Keratinocyte (primary cell): Measurements from ENCODE around the gene ZFP2. TPM values are rescaled to one million over a fixed set of nuclear protein-coding genes. Genes with fewer than 3 reads are reported as not detected.

Experiments used
- DNase-seq: peaks from one replicate; pipeline ENCODE4 v3.0.0-alpha.2; 2011; ENCODE audit warnings: low read depth, missing footprints, low spot score
- FAIRE-seq: peaks from 2 replicates; lab custom pipeline; 2011; peaks lifted over from hg19 to GRCh38; lab: Jason Lieb, UNC
- H2AFZ ChIP-seq: 2 replicates; pipeline ENCODE4 v1.6.0; 2012; ENCODE audit warnings: low read length, control low read depth, inconsistent platforms; ENCODE audit not compliant: control insufficient read depth
- H3K27ac ChIP-seq: 2 replicates; pipeline ENCODE4 v1.5.1; 2011; ENCODE audit warnings: low read length; ENCODE audit not compliant: control insufficient read depth, insufficient read depth
- H3K27me3 ChIP-seq: 3 replicates; pipeline ENCODE4 v1.6.0; 2011; ENCODE audit warnings: low read length; ENCODE audit not compliant: control insufficient read depth, insufficient read depth; ENCODE audit errors: extremely low read depth
- H3K36me3 ChIP-seq, 2 experiments: 2 replicates in 1 of 2; 3 replicates in 1 of 2; pipeline ENCODE4 v1.5.1; 2011; ENCODE audit warnings: low read length in 2 of 2, mild to moderate bottlenecking in 1 of 2; ENCODE audit not compliant: control insufficient read depth in 2 of 2, insufficient read depth in 2 of 2; ENCODE audit errors: extremely low read depth in 1 of 2
- H3K4me1 ChIP-seq: 3 replicates; pipeline ENCODE4 v1.5.1; 2011; ENCODE audit warnings: low read length; ENCODE audit not compliant: control insufficient read depth, insufficient read depth; ENCODE audit errors: extremely low read depth
- H3K4me2 ChIP-seq: 3 replicates; pipeline ENCODE4 v1.6.0; 2011; ENCODE audit warnings: low read depth, low read length; ENCODE audit not compliant: control insufficient read depth, insufficient read depth; ENCODE audit errors: extremely low read depth
- H3K4me3 ChIP-seq, 3 experiments: fragments of 200-600 bp in 1 of 3; sonication (generic) in 1 of 3; 2 replicates in 2 of 3; 3 replicates in 1 of 3; pipeline ENCODE4 v1.5.1; 2011 to 2016; ENCODE audit warnings: low read length in 3 of 3, mild to moderate bottlenecking in 3 of 3, control low read depth in 2 of 3, inconsistent platforms in 1 of 3, low read depth in 1 of 3, mixed read lengths in 1 of 3, mixed run types in 1 of 3, moderate library complexity in 1 of 3; ENCODE audit not compliant: control insufficient read depth in 2 of 3, insufficient read depth in 2 of 3; ENCODE audit errors: extremely low read depth in 1 of 3
- H3K79me2 ChIP-seq: 2 replicates; pipeline ENCODE4 v1.6.0; 2012; ENCODE audit warnings: low read length; ENCODE audit not compliant: control insufficient read depth, insufficient read depth
- H3K9ac ChIP-seq: 3 replicates; pipeline ENCODE4 v1.6.0; 2011; ENCODE audit warnings: low read length; ENCODE audit not compliant: control insufficient read depth, insufficient read depth; ENCODE audit errors: extremely low read depth
- H3K9me1 ChIP-seq: 3 replicates; pipeline ENCODE4 v1.6.0; 2011; ENCODE audit warnings: low read length; ENCODE audit not compliant: control insufficient read depth, insufficient read depth; ENCODE audit errors: extremely low read depth
- H3K9me3 ChIP-seq: 2 replicates; pipeline ENCODE4 v1.5.1; 2012; ENCODE audit warnings: low read depth, low read length; ENCODE audit not compliant: control insufficient read depth
- H4K20me1 ChIP-seq: 3 replicates; pipeline ENCODE4 v1.6.0; 2011; ENCODE audit warnings: low read length; ENCODE audit not compliant: control insufficient read depth, insufficient read depth; ENCODE audit errors: extremely low read depth
- CTCF ChIP-seq, 3 experiments: IDR thresholded peaks in 1 of 3; conservative IDR thresholded peaks in 1 of 3; optimal IDR thresholded peaks in 1 of 3; 2 replicates in 2 of 3; 3 replicates in 1 of 3; pipeline versions ENCODE3 to v1.5.1; 2011; ENCODE audit warnings: low read length in 3 of 3, mild to moderate bottlenecking in 3 of 3, moderate library complexity in 2 of 3, control low read depth in 1 of 3, inconsistent platforms in 1 of 3; ENCODE audit not compliant: insufficient read depth in 2 of 3; ENCODE audit errors: extremely low read depth in 1 of 3
- EZH2 ChIP-seq: IDR thresholded peaks from one replicate; pipeline ENCODE4 v1.6.1; 2012; ENCODE audit warnings: inconsistent platforms, mild to moderate bottlenecking, low read length, moderate library complexity
- dilution Hi-C: fragments of 300-500 bp; cut with MboI; formaldehyde crosslinking; loops from one replicate; pipeline ENCODE4 v1.7.0; 2020; ENCODE audit warnings: low sequenced_read_pairs; ENCODE audit not compliant: extremely low pct_ligation_motif_present
- polyA plus RNA-seq, 5 experiments: library from polyadenylated mRNA; depleted of rRNA in 3 of 5; stranded (reverse) in 3 of 5; stranded (forward) in 1 of 5; unstranded in 1 of 5; fragments of >200 nt; gene quantifications; 1 replicate in 1 of 5; 2 replicates in 3 of 5; 3 replicates in 1 of 5; pipeline versions ENCODE4 v1.2.1 to v1.2.3, GENCODE V29; 2011 to 2012; ENCODE audit warnings: missing spikeins in 2 of 5, low read depth in 1 of 5, low replicate concordance in 1 of 5

Gene ZFP2
- polyA plus RNA-seq, 1 donor (not counting 4 experiments of a cell fraction or from before 2014, with no cell fraction given), result 0.52 TPM

GRCh38 chr5:178851951-178852350 lies 43.8 kb upstream of the ZFP2 start:
- H3K36me3 ChIP-seq, result no peaks in the 10 kb centered on the region
- H3K4me2 ChIP-seq, result no peak overlapping the region
- no peak for DNase-seq
- H3K79me2 ChIP-seq, result no peaks in the 10 kb centered on the region
- no peaks in the 10 kb centered on the region for H3K9me1 ChIP-seq
- H3K9ac ChIP-seq, result no peak overlapping the region
- dilution Hi-C loops, result no loop called here
- H3K27ac ChIP-seq, result no peak overlapping the region
- no peaks in the 10 kb centered on the region for H4K20me1 ChIP-seq
- H3K9me3 ChIP-seq, result no peaks in the 10 kb centered on the region
- TF ChIP-seq CTCF (optimal IDR thresholded peaks at IDR 0.05 in 1 of 3, IDR thresholded peaks at IDR 0.05 in 1 of 3, conservative IDR thresholded peaks at IDR 0.05 in 1 of 3; ENCODE audit: extremely low read depth in 1 of 3, insufficient read depth in 2 of 3, low read length in 3 of 3) (no peak), EZH2 (no peak)
- H3K4me3 ChIP-seq, result no peak overlapping the region
- no peak overlapping the region for H2AFZ ChIP-seq
- no peaks in the 10 kb centered on the region for H3K27me3 ChIP-seq
- no peaks in the 10 kb centered on the region for H3K4me1 ChIP-seq
- FAIRE-seq, result no peak

GRCh38 chr5:178854284-178854683 lies 41.4 kb upstream of the ZFP2 start:
- Histone ChIP-seq H2AFZ (no peak overlapping the region), H3K4me1 (no peaks in the 10 kb centered on the region), H3K27ac (no peak overlapping the region), H4K20me1 (no peaks in the 10 kb centered on the region), H3K9me1 (no peaks in the 10 kb centered on the region), H3K4me3 (no peak overlapping the region), H3K36me3 (no peaks in the 10 kb centered on the region), H3K9ac (no peak overlapping the region), H3K79me2 (no peaks in the 10 kb centered on the region), H3K9me3 (no peaks in the 10 kb centered on the region), H3K27me3 (no peaks in the 10 kb centered on the region), H3K4me2 (no peak overlapping the region)
- dilution Hi-C loops, result no loop called here
- no peak for FAIRE-seq
- no peak for DNase-seq
- no peak for TF ChIP-seq EZH2
- no peak for TF ChIP-seq CTCF (optimal IDR thresholded peaks at IDR 0.05 in 1 of 3, IDR thresholded peaks at IDR 0.05 in 1 of 3, conservative IDR thresholded peaks at IDR 0.05 in 1 of 3; ENCODE audit: extremely low read depth in 1 of 3, insufficient read depth in 2 of 3, low read length in 3 of 3)
